Upper lobe of left lung (tissue), 6 donors: ENCODE data around the gene WDR83. TPM values are rescaled to one million over a fixed set of nuclear protein-coding genes. Genes with fewer than 3 reads are reported as not detected.
"Not testable (repeated sequence)": the region's sequence is repeated elsewhere in the genome, so short reads cannot be mapped to it uniquely, and the experiment has no call there.

Source experiments
- ATAC-seq, 2 donors: fragments of 200-7000 bp; cut with Tn5 transposase; one replicate each; pipeline ENCODE4 v1.9.1; 2022; ENCODE audit warnings: mild to moderate bottlenecking in 2 of 2, moderate library complexity in 2 of 2; ENCODE audit not compliant: low FRiP score in 2 of 2
- DNase-seq, 2 donors: peaks; one replicate each; pipeline ENCODE4 v3.0.0-alpha.2; 2019 to 2020
- H3K27ac ChIP-seq, 4 donors: fragments of 200-600 bp; sonication (generic); one replicate each; pipeline ENCODE4 v1.5.1; 2016 to 2019
- H3K27me3 ChIP-seq, 4 donors: fragments of 200-600 bp; sonication (generic); one replicate each; pipeline ENCODE4 v1.5.1; 2017 to 2019
- H3K36me3 ChIP-seq, 4 donors: fragments of 200-600 bp; sonication (generic); one replicate each; pipeline ENCODE4 v1.5.1; 2016 to 2019
- H3K4me1 ChIP-seq, 4 donors: fragments of 200-600 bp; sonication (generic); one replicate each; pipeline ENCODE4 v1.5.1; 2018 to 2019
- H3K4me3 ChIP-seq, 4 donors: fragments of 200-600 bp; sonication (generic); one replicate each; pipeline ENCODE4 v1.5.1; 2017 to 2019; ENCODE audit warnings: mild to moderate bottlenecking in 2 of 4, moderate library complexity in 1 of 4
- H3K9me3 ChIP-seq, 4 donors: fragments of 200-600 bp; sonication (generic); one replicate each; pipeline ENCODE4 v1.5.1; 2018 to 2019
- EP300 ChIP-seq, 4 donors: sonication (generic); formaldehyde crosslinking; IDR thresholded peaks; one replicate each; pipeline ENCODE4 v1.5.1; 2017; ENCODE audit warnings: antibody characterized with exemption in 4 of 4, control low read depth in 2 of 4
- POLR2A ChIP-seq, 4 donors: fragments of 450-650 bp; IDR thresholded peaks; one replicate each; pipeline ENCODE4 v1.5.1; 2016 to 2017; ENCODE audit warnings: antibody characterized with exemption in 4 of 4, mild to moderate bottlenecking in 2 of 4
- POLR2AphosphoS5 ChIP-seq, 2 donors: sonication (generic); formaldehyde crosslinking; IDR thresholded peaks; one replicate each; pipeline ENCODE4 v1.5.1; 2017; ENCODE audit warnings: antibody characterized with exemption in 2 of 2
- WGBS, 2 donors: methylation state at CpG; one replicate each; pipeline ENCODE4 v1.1.5; 2017 to 2018; 5-methylcytosine and 5-hydroxymethylcytosine counted together
- total RNA-seq, 6 donors: library from RNA; depleted of rRNA in 4 of 6; stranded (reverse); fragments of >200 nt in 4 of 6; gene quantifications; one replicate each; pipeline versions ENCODE4 v1.1.0 to v1.2.1, GENCODE V29; 2016 to 2021
- TF ChIP-seq, protein P1 (sequence below), 6 experiments: fragments of 450-650 bp in 4 of 6; fragments of 200-600 bp in 2 of 6; sonication (generic) in 2 of 6; IDR thresholded peaks; one replicate each; pipeline ENCODE4 v1.5.1; 2016 to 2019; ENCODE audit warnings: antibody characterized with exemption in 6 of 6
- donor health status: DM: no; HTN: no; CAD: no; lungs with moderate emphysema.
- donor health status: DM: no; HTN: yes; CAD: no; lungs with severe emphysema.

WDR83 gene
- total RNA-seq, 6 donors from 2014 or later: 6.1 to 12.9 (median 8.4) TPM

GRCh38 chr19:12638611-12639182 is 27.9 kb upstream of the WDR83 start:
- DNase-seq: no peak
- no peak for TF ChIP-seq POLR2AphosphoS5 (IDR thresholded peaks at IDR 0.05)
- TF ChIP-seq, protein P1, sequence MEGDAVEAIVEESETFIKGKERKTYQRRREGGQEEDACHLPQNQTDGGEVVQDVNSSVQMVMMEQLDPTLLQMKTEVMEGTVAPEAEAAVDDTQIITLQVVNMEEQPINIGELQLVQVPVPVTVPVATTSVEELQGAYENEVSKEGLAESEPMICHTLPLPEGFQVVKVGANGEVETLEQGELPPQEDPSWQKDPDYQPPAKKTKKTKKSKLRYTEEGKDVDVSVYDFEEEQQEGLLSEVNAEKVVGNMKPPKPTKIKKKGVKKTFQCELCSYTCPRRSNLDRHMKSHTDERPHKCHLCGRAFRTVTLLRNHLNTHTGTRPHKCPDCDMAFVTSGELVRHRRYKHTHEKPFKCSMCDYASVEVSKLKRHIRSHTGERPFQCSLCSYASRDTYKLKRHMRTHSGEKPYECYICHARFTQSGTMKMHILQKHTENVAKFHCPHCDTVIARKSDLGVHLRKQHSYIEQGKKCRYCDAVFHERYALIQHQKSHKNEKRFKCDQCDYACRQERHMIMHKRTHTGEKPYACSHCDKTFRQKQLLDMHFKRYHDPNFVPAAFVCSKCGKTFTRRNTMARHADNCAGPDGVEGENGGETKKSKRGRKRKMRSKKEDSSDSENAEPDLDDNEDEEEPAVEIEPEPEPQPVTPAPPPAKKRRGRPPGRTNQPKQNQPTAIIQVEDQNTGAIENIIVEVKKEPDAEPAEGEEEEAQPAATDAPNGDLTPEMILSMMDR (IDR thresholded peaks at IDR 0.05): no peak
- no peak for TF ChIP-seq POLR2A (IDR thresholded peaks at IDR 0.05)
- no peak for TF ChIP-seq EP300 (IDR thresholded peaks at IDR 0.05)

DNA sequence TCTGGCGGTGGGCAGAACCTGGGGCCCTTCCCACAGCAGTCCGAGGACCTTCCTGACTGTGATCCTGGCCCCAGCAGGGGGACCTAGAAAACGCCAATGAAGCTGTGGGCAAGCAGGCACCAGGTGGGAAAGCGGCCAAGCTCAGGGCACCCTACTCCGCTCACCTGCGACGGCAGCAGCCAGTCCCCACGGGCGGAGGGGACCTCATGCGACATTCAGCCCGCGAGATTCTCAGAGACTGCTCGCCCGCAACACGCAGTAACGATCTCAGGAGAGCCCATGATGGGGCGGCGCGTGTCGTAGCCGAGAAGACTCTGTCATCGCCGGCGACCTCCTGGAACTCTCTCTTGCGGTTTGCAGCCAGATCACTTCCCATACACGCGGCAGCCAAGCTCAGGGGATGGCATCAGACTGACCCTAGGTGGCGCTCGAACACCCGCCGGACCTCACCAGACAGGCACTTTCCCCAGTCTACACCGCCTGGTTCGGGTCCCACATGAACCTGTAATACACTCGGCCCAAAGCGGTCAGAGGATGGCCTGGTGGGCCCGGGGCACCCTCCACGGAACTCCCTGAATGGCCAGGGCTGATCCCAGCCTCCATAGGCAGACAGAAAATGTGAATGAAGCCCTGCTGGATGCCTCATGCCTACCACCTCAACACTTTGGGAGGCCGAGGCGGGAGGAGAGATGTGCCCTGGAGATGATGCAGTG is 26.6 kb upstream of the WDR83 start:
- Histone ChIP-seq H3K27ac (no peak overlapping the region), H3K9me3 (no peaks in the 10 kb centered on the region)
- TF ChIP-seq, protein P1 (IDR thresholded peaks at IDR 0.05): peak; percentile 80 to 84 (median 82)
- no peak for TF ChIP-seq POLR2A (IDR thresholded peaks at IDR 0.05)

More at GRCh38 chr19:12638611-12639182, 27.9 kb upstream of the WDR83 start:
- Histone ChIP-seq H3K27me3 (no peaks in the 10 kb centered on the region), H3K4me1 (peaks cover 6 to 10% (median 6%) of the 10 kb centered on the region in 4 donors), H3K36me3 (no peaks in the 10 kb centered on the region), H3K27ac (no peak overlapping the region), H3K4me3 (no peak overlapping the region), H3K9me3 (no peaks in the 10 kb centered on the region)
- 92 to 95% methylated on average over 22 of the region's 22 CpGs for WGBS, 2 donors
- no peak for ATAC-seq

GRCh38 chr19:12641456-12641855 is 25.2 kb upstream of the WDR83 start:
- Histone ChIP-seq H3K27me3 (no peaks in the 10 kb centered on the region), H3K4me3 (no peak overlapping the region), H3K27ac (no peak overlapping the region), H3K4me1 (peaks cover 6 to 10% (median 6%) of the 10 kb centered on the region in 4 donors), H3K9me3 (no peaks in the 10 kb centered on the region), H3K36me3 (no peaks in the 10 kb centered on the region)
- TF ChIP-seq POLR2A (IDR thresholded peaks at IDR 0.05): no peak
- no peak for TF ChIP-seq EP300 (IDR thresholded peaks at IDR 0.05)
- TF ChIP-seq, protein P1 (IDR thresholded peaks at IDR 0.05): no peak
- no peak for TF ChIP-seq POLR2AphosphoS5 (IDR thresholded peaks at IDR 0.05)
- ATAC-seq (no peak), DNase-seq (no peak)
- WGBS, 2 donors: 68 to 70% methylated on average over 13 of the region's 13 CpGs

More for the DNA sequence above, 26.6 kb upstream of the WDR83 start:
- Histone ChIP-seq H3K4me3 (peak overlapping the region in 3 of 4 donors; percentile 7 to 32 (median 14)), H3K27me3 (no peaks in the 10 kb centered on the region), H3K4me1 (peaks cover 6 to 10% (median 6%) of the 10 kb centered on the region in 4 donors), H3K36me3 (no peaks in the 10 kb centered on the region)
- DNase-seq (peak; percentile 87 to 92), ATAC-seq (peak; percentile 94 to 96)
- WGBS, 2 donors: 12 to 15% methylated on average over 13 to 16 of the region's 39 CpGs

- ATAC-seq: no peak
- Histone ChIP-seq H3K9me3 (no peaks in the 10 kb centered on the region), H3K27me3 (no peaks in the 10 kb centered on the region), H3K4me1 (peaks cover 6 to 16% (median 7%) of the 10 kb centered on the region in 4 donors), H3K27ac (no peak overlapping the region), H3K4me3 (no peak overlapping the region), H3K36me3 (no peaks in the 10 kb centered on the region)
- DNase-seq: peak in 1 of 2 donors; percentile 72
- TF ChIP-seq POLR2AphosphoS5 (IDR thresholded peaks at IDR 0.05): no peak
- TF ChIP-seq EP300 (IDR thresholded peaks at IDR 0.05): no peak
- TF ChIP-seq, protein P1 (IDR thresholded peaks at IDR 0.05): no peak
- TF ChIP-seq POLR2A (IDR thresholded peaks at IDR 0.05): no peak
- 86 to 91% methylated on average over 14 to 26 of the region's 26 CpGs for WGBS, 2 donors
Observed at GRCh38 chr19:12642506-12642905, 24.1 kb upstream of the WDR83 start.

DNA sequence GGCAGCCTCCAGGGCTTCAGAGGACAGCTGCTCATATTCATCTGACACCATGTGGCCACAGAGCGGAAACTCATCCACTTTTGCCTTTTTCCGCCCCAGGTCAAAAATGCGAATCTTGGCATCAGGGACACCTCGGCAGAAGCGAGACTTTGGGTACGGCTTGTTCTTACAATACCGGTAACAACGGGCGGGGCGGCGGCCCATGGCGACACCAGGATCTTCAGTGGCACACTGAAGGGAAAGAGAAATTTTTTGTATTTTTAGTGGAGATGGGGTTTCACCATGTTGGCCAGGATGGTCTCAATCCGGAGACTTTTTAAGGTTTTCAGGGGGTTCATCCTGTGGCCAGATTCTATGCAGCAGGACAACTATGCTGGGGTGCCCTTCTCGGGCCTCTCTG is 22.9 kb upstream of the WDR83 start:
- H3K4me3 ChIP-seq, H3K27me3 ChIP-seq, H3K9me3 ChIP-seq, H3K36me3 ChIP-seq, ATAC-seq, H3K27ac ChIP-seq: not testable (repeated sequence)
- WGBS, 2 donors: 95 to 97% methylated on average over 14 of the region's 14 CpGs
- H3K4me1 ChIP-seq: peaks cover 13 to 28% (median 18%) of the 10 kb centered on the region in 4 donors
- peak in 1 of 2 donors; percentile 78 for DNase-seq
